ENCODE results near the gene OR9I1. TPM values are rescaled to one million over a fixed set of nuclear protein-coding genes. Genes with fewer than 3 reads are reported as not detected.

OR9I1 gene
- total RNA-seq, 1 donor = not detected

DNA sequence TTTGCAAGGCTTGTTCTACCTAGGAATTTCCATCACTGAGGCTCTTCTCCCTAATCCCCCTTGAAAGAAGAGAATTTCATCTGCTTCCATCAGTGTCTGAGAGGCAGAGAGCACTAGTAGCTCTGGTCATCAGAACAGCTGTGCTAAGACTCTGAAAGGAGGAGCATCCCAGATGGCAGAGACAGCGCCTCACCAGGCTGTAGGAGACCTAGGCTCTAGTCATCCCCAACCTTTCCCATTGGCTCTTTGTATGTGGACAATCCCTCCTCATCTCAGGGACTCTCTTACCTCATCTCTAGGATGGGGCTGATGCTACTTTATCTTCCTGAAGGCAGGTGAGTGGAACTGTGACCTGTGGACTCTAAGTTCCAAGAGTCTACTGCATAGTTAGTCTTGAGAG is 8.8 kb upstream of the OR9I1 start:
- H3K4me3 ChIP-seq (ENCODE audit: low read depth, low read length) = no peak overlapping the region
- no peak for DNase-seq (ENCODE audit: low read depth)
- TF ChIP-seq, protein P1, sequence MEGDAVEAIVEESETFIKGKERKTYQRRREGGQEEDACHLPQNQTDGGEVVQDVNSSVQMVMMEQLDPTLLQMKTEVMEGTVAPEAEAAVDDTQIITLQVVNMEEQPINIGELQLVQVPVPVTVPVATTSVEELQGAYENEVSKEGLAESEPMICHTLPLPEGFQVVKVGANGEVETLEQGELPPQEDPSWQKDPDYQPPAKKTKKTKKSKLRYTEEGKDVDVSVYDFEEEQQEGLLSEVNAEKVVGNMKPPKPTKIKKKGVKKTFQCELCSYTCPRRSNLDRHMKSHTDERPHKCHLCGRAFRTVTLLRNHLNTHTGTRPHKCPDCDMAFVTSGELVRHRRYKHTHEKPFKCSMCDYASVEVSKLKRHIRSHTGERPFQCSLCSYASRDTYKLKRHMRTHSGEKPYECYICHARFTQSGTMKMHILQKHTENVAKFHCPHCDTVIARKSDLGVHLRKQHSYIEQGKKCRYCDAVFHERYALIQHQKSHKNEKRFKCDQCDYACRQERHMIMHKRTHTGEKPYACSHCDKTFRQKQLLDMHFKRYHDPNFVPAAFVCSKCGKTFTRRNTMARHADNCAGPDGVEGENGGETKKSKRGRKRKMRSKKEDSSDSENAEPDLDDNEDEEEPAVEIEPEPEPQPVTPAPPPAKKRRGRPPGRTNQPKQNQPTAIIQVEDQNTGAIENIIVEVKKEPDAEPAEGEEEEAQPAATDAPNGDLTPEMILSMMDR (IDR thresholded peaks at IDR 0.05; ENCODE audit: insufficient read depth, low read length) = no peak

DNA sequence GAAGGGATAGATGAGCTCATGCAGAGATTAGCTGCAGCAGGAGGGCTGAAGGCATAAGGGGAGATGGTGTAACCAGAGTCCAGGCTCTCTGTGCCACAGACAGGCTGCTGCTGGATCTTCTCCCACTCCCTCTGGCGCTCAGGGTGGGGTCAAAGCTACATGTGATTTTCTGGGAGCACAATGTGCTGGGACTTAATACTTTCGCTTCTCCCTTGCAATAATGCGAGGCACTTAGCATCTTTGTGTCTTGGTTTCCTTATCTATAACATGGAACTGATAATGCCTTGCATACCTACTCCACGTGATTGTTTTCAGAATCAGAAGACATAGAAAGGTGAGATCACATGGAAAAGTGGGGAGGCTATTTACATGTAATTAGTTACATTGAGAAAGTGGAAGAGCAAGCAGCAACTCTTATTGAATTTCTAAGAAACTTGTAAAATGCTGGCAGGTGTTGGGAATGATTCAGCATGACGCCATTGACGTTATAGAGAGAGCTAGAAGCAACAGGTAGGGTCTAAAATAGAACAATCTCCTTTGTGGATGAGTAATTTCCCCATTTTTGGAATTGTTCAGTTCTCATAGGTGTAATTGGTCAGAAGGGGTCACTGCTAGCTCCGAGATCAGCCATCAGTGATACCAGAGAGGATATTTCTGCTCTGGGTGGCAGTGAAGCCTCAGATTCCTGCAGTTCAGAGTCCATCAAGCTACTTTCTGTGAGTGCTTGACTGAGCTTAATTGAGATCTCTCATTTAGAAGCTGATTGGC is 8.2 kb upstream of the OR9I1 start:
- TF ChIP-seq, protein P1 (IDR thresholded peaks at IDR 0.05; ENCODE audit: insufficient read depth, low read length) = no peak
- no peak for DNase-seq (ENCODE audit: low read depth)
- H3K4me3 ChIP-seq (ENCODE audit: low read depth, low read length) = no peak overlapping the region

DNA sequence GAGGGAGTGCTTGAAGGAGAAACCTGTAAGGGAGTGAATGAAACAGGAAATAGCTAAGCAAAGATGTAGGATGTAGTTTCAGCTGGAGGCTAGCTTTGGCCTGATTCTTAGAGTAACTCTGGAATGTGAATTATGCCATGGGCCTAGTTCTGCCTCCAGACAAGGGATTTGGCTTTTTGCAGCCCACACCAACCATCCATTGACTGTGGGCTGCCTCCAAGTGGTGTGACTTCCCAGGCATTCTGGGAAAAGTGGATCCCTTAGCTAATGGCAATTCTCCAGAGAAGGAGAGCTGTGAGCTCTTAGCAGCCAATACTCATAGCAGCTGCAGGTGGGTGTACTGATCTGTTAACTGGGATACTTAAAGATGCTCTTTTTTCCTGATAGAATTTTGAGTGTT is 2.0 kb upstream of the OR9I1 start:
- TF ChIP-seq, protein P1 (IDR thresholded peaks at IDR 0.05; ENCODE audit: insufficient read depth, low read length) = no peak
- no peak overlapping the region for H3K4me3 ChIP-seq (ENCODE audit: low read depth, low read length)
- DNase-seq (ENCODE audit: low read depth) = no peak

DNA sequence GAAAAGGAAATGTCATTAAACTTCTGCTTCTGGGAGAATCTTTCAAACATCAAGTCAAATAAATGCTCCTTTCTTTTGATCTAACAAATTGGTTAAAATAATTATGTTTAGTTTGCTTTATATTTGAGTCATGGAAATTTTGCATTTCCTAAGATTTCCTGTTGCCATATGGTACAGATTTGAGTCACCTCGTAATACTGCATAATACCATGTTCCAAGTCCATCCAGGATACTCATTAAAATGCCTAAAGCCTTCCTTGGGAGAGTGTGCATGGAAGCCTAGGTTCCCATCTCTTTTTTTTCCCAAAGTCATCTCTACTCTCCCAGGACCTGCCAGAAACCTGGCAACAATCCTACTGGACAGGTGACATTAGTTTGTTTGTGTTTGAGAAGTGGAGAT is 4.2 kb downstream of the OR9I1 start:
- TF ChIP-seq, protein P1 (IDR thresholded peaks at IDR 0.05; ENCODE audit: insufficient read depth, low read length) = no peak
- no peak overlapping the region for H3K4me3 ChIP-seq (ENCODE audit: low read depth, low read length)
- no peak for DNase-seq (ENCODE audit: low read depth)

DNA sequence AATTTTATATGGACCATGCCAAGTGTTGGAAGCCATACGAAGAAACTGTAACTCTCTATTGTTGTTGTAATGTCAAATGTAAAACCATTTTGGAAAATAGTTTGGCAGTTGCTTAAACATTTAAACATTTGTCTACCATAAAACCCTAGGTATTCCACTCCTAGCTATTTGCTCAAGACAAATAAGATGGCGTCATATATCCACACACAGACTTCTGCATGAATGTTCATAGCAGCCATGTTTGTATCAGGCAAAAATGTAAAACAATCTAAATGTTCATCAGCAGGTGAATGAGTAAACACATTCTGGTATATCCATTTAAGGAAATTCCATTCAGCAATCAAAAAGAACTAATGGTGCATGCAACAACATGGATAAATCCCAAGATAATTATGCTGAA is 27.9 kb downstream of the OR9I1 start:
- TF ChIP-seq, protein P1 (IDR thresholded peaks at IDR 0.05; ENCODE audit: insufficient read depth, low read length) = no peak
- no peak for DNase-seq (ENCODE audit: low read depth)
- H3K4me3 ChIP-seq (ENCODE audit: low read depth, low read length) = no peak overlapping the region

DNA sequence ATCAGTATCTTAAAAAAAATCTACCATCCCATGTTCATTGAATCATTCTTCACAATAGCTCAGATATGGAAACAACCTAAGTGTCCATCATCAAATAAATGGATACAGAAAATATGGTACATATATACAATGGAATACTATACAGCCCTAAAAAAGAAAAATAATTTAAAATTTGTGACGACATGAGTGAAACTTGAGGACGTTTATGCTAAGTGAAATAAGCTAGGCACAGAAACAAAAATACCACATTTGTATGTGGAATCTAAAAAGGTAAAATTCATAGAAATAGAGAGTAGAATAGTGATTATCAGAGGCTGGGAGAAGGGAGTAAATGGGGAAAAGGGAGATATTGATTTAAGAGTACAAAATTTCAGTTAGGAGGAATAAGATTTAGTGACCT is 38.8 kb downstream of the OR9I1 start:
- no peak for DNase-seq (ENCODE audit: low read depth)
- TF ChIP-seq, protein P1 (IDR thresholded peaks at IDR 0.05; ENCODE audit: insufficient read depth, low read length) = no peak
- H3K4me3 ChIP-seq (ENCODE audit: low read depth, low read length) = no peak overlapping the region

DNA sequence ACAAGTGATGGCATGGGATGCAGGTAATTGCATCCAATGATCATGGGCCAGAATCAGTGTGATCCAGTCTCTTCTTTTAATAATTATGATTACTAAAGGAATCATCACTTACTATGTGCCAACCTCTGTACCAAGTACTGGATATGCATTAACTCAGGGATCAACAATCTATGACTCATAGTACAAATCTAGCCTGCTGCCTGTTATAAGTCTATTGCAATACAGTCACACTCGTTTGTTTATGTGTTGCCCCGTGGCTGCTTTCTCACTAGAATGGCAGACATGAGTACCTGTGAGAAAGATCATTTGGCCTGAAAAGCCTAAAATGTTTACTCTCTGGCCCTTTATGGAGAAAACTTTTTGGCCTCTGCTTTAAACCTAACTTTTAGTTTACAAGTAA is 49.5 kb downstream of the OR9I1 start:
- H3K4me3 ChIP-seq (ENCODE audit: low read depth, low read length) = no peak overlapping the region
- DNase-seq (ENCODE audit: low read depth) = no peak
- TF ChIP-seq, protein P1 (IDR thresholded peaks at IDR 0.05; ENCODE audit: insufficient read depth, low read length) = no peak

Data from fibroblast of the aortic adventitia (primary cell).